ENCODE measurements around the gene RHBDL3.
"Not testable (repeated sequence)": the region's sequence is repeated elsewhere in the genome, so short reads cannot be mapped to it uniquely, and the experiment has no call there.

The RHBDL3 gene

GRCh38 chr17:32317353-32317752 is 51.7 kb downstream of the RHBDL3 start:
- Histone ChIP-seq H4K8ac (ENCODE audit: low read depth, low read length) (no peak overlapping the region), H3K27ac (ENCODE audit: low read depth, low read length) (no peak overlapping the region), H2AFZ (ENCODE audit: insufficient read depth, low read length, poor library complexity) (no peak overlapping the region), H3K4me1 (ENCODE audit: control insufficient read depth in 1 of 2, insufficient read depth in 2 of 2, low read length in 2 of 2) (no peaks in the 10 kb centered on the region), H3K4ac (ENCODE audit: low read depth, low read length) (no peak overlapping the region), H3K14ac (ENCODE audit: low read length) (no peak overlapping the region), H3K9ac (ENCODE audit: low read length) (no peak overlapping the region), H2BK120ac (ENCODE audit: insufficient read depth, low read length, poor library complexity) (no peak overlapping the region), H4K91ac (ENCODE audit: low read depth, low read length) (no peak overlapping the region), H3K4me3 (ENCODE audit: low read depth, low read length) (no peak overlapping the region), H3K23ac (ENCODE audit: low read length) (no peak overlapping the region), H3K9me3 (ENCODE audit: insufficient read depth, low read depth, low read length) (peaks cover 2% of the 10 kb centered on the region), H3K27me3 (ENCODE audit: insufficient read depth, low read length) (no peaks in the 10 kb centered on the region), H3K79me1 (ENCODE audit: low read length) (no peaks in the 10 kb centered on the region), H2BK5ac (ENCODE audit: low read depth, low read length, poor library complexity) (no peak overlapping the region), H4K12ac (ENCODE audit: low read depth, low read length) (no peak overlapping the region), H3K4me2 (ENCODE audit: low read length) (no peak overlapping the region), H3K18ac (ENCODE audit: low read length) (no peak overlapping the region), H2BK12ac (ENCODE audit: low read length) (no peak overlapping the region), H3K36me3 (ENCODE audit: control insufficient read depth in 1 of 2, insufficient read depth in 2 of 2, low read length in 2 of 2) (no peaks in the 10 kb centered on the region), H3K79me2 (ENCODE audit: control insufficient read depth, insufficient read depth, low read length, poor library complexity) (no peaks in the 10 kb centered on the region), H2AK5ac (ENCODE audit: low read length) (no peak overlapping the region)
- DNase-seq = no peak
- WGBS (ENCODE audit: extremely low coverage, insufficient coverage, insufficient read length) = no CpG with 5 or more reads among the region's 4 CpGs

GRCh38 chr17:32318071-32318470 is 52.4 kb downstream of the RHBDL3 start:
- Histone ChIP-seq H3K4me2 (ENCODE audit: low read length) (no peak overlapping the region), H3K27ac (ENCODE audit: low read depth, low read length) (no peak overlapping the region), H3K4ac (ENCODE audit: low read depth, low read length) (no peak overlapping the region), H3K36me3 (ENCODE audit: control insufficient read depth in 1 of 2, insufficient read depth in 2 of 2, low read length in 2 of 2) (no peaks in the 10 kb centered on the region), H4K8ac (ENCODE audit: low read depth, low read length) (no peak overlapping the region), H2BK5ac (ENCODE audit: low read depth, low read length, poor library complexity) (no peak overlapping the region), H3K9ac (ENCODE audit: low read length) (no peak overlapping the region), H3K79me1 (ENCODE audit: low read length) (no peaks in the 10 kb centered on the region), H2AFZ (ENCODE audit: insufficient read depth, low read length, poor library complexity) (no peak overlapping the region), H3K23ac (ENCODE audit: low read length) (no peak overlapping the region), H3K14ac (ENCODE audit: low read length) (no peak overlapping the region), H3K18ac (ENCODE audit: low read length) (no peak overlapping the region), H3K9me3 (ENCODE audit: insufficient read depth, low read depth, low read length) (peaks cover 2% of the 10 kb centered on the region), H3K27me3 (ENCODE audit: insufficient read depth, low read length) (no peaks in the 10 kb centered on the region), H2BK120ac (ENCODE audit: insufficient read depth, low read length, poor library complexity) (no peak overlapping the region), H3K4me1 (ENCODE audit: control insufficient read depth in 1 of 2, insufficient read depth in 2 of 2, low read length in 2 of 2) (no peaks in the 10 kb centered on the region), H3K4me3 (ENCODE audit: low read depth, low read length) (no peak overlapping the region), H4K91ac (ENCODE audit: low read depth, low read length) (no peak overlapping the region), H2BK12ac (ENCODE audit: low read length) (no peak overlapping the region), H3K79me2 (ENCODE audit: control insufficient read depth, insufficient read depth, low read length, poor library complexity) (no peaks in the 10 kb centered on the region), H2AK5ac (ENCODE audit: low read length) (no peak overlapping the region), H4K12ac (ENCODE audit: low read depth, low read length) (no peak overlapping the region)
- no CpG with 5 or more reads among the region's 8 CpGs for WGBS (ENCODE audit: extremely low coverage, insufficient coverage, insufficient read length)
- DNase-seq = no peak

GRCh38 chr17:32319548-32319905 is 53.9 kb downstream of the RHBDL3 start:
- H3K23ac ChIP-seq (ENCODE audit: low read length) = no peak overlapping the region
- no peak overlapping the region for H2BK12ac ChIP-seq (ENCODE audit: low read length)
- H3K9me3 ChIP-seq (ENCODE audit: insufficient read depth, low read depth, low read length) = peaks cover 2% of the 10 kb centered on the region
- no peak overlapping the region for H3K4ac ChIP-seq (ENCODE audit: low read depth, low read length)
- no peak overlapping the region for H4K12ac ChIP-seq (ENCODE audit: low read depth, low read length)
- no peak overlapping the region for H2AFZ ChIP-seq (ENCODE audit: insufficient read depth, low read length, poor library complexity)
- no peak overlapping the region for H3K27ac ChIP-seq (ENCODE audit: low read depth, low read length)
- no peak overlapping the region for H2BK5ac ChIP-seq (ENCODE audit: low read depth, low read length, poor library complexity)
- H2BK120ac ChIP-seq (ENCODE audit: insufficient read depth, low read length, poor library complexity) = no peak overlapping the region
- H3K36me3 ChIP-seq (ENCODE audit: control insufficient read depth in 1 of 2, insufficient read depth in 2 of 2, low read length in 2 of 2) = no peaks in the 10 kb centered on the region
- no peak overlapping the region for H3K18ac ChIP-seq (ENCODE audit: low read length)
- H3K9ac ChIP-seq (ENCODE audit: low read length) = no peak overlapping the region
- no CpG with 5 or more reads among the region's 5 CpGs for WGBS (ENCODE audit: extremely low coverage, insufficient coverage, insufficient read length)
- no peak overlapping the region for H3K4me2 ChIP-seq (ENCODE audit: low read length)
- no peak overlapping the region for H4K91ac ChIP-seq (ENCODE audit: low read depth, low read length)
- no peaks in the 10 kb centered on the region for H3K4me1 ChIP-seq (ENCODE audit: control insufficient read depth in 1 of 2, insufficient read depth in 2 of 2, low read length in 2 of 2)
- no peak overlapping the region for H3K4me3 ChIP-seq (ENCODE audit: low read depth, low read length)
- H3K14ac ChIP-seq (ENCODE audit: low read length) = no peak overlapping the region
- no peak overlapping the region for H4K8ac ChIP-seq (ENCODE audit: low read depth, low read length)
- peak; percentile 64 to 86 for DNase-seq
- H3K79me2 ChIP-seq (ENCODE audit: control insufficient read depth, insufficient read depth, low read length, poor library complexity) = no peaks in the 10 kb centered on the region
- no peak overlapping the region for H2AK5ac ChIP-seq (ENCODE audit: low read length)
- H3K79me1 ChIP-seq (ENCODE audit: low read length) = no peaks in the 10 kb centered on the region
- H3K27me3 ChIP-seq (ENCODE audit: insufficient read depth, low read length) = no peaks in the 10 kb centered on the region

GRCh38 chr17:32320080-32320479 is 54.4 kb downstream of the RHBDL3 start:
- H3K27ac ChIP-seq (ENCODE audit: low read depth, low read length); H3K4me3 ChIP-seq (ENCODE audit: low read depth, low read length); H2AK5ac ChIP-seq (ENCODE audit: low read length); H2BK120ac ChIP-seq (ENCODE audit: insufficient read depth, low read length, poor library complexity); H3K9ac ChIP-seq (ENCODE audit: low read length); H4K12ac ChIP-seq (ENCODE audit: low read depth, low read length); H3K36me3 ChIP-seq (ENCODE audit: control insufficient read depth in 1 of 2, insufficient read depth in 2 of 2, low read length in 2 of 2); H3K23ac ChIP-seq (ENCODE audit: low read length); H3K4me1 ChIP-seq (ENCODE audit: control insufficient read depth in 1 of 2, insufficient read depth in 2 of 2, low read length in 2 of 2); H2AFZ ChIP-seq (ENCODE audit: insufficient read depth, low read length, poor library complexity); H3K18ac ChIP-seq (ENCODE audit: low read length); H3K4me2 ChIP-seq (ENCODE audit: low read length); H3K79me2 ChIP-seq (ENCODE audit: control insufficient read depth, insufficient read depth, low read length, poor library complexity); H3K14ac ChIP-seq (ENCODE audit: low read length); H4K91ac ChIP-seq (ENCODE audit: low read depth, low read length); H3K27me3 ChIP-seq (ENCODE audit: insufficient read depth, low read length); H3K4ac ChIP-seq (ENCODE audit: low read depth, low read length); H2BK12ac ChIP-seq (ENCODE audit: low read length); H2BK5ac ChIP-seq (ENCODE audit: low read depth, low read length, poor library complexity); H3K79me1 ChIP-seq (ENCODE audit: low read length); H4K8ac ChIP-seq (ENCODE audit: low read depth, low read length); H3K9me3 ChIP-seq (ENCODE audit: insufficient read depth, low read depth, low read length); DNase-seq: not testable (repeated sequence)
- no CpG with 5 or more reads among the region's 6 CpGs for WGBS (ENCODE audit: extremely low coverage, insufficient coverage, insufficient read length)

Measured in trophoblast cell (in vitro differentiated cells and primary cell).